ENCODE data around the gene RPS2.

RPS2 gene

DNA sequence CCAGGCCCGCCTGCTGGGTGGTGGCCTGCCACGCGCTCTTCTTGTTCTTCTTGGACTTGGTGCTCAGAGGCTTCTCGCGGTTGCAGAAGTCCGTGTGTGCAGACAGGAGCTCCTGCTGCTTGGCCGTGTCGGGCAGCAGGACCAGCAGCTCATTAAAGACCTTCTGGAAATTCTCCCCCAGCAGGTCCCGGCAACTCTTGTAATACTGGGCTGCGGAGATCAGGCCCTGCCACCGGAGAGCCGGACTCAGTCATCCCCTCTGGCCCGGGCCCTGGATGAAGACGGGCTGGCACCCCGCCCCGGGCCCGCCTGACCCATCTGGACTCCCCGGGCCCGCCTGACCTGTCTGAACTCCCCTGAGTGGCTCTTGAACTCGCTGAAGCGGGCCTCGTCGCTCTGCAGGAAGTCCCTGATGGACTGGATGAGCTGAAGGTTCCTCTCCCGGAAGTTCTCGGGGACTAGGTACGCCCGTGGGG lies 33.8 kb upstream of the RPS2 start:
- no peaks in the 10 kb centered on the region for H3K9me3 ChIP-seq (ENCODE audit: insufficient read depth, low read depth, low read length)
- H3K4me2 ChIP-seq (ENCODE audit: low read depth, low read length, poor library complexity, severe bottlenecking): no peak overlapping the region
- no peak overlapping the region for H3K4me3 ChIP-seq (ENCODE audit: low read length, poor library complexity, severe bottlenecking)
- H3K9ac ChIP-seq (ENCODE audit: low read depth, low read length, poor library complexity, severe bottlenecking): no peak overlapping the region
- H3K36me3 ChIP-seq (ENCODE audit: insufficient read depth, low read length): peaks cover 31% of the 10 kb centered on the region; the same call in 1 of the 2 replicates
- no peaks in the 10 kb centered on the region for H3K9me2 ChIP-seq (replicated peaks; ENCODE audit: low read depth, low read length)
- peaks cover 3% of the 10 kb centered on the region; the same call in 1 of the 2 replicates for H3K79me2 ChIP-seq (ENCODE audit: insufficient read depth, low read length)
- H3K27me3 ChIP-seq (ENCODE audit: insufficient read depth, low read length, poor library complexity, severe bottlenecking): no peaks in the 10 kb centered on the region
- H3K4me1 ChIP-seq (ENCODE audit: insufficient read depth, low read length, poor library complexity, severe bottlenecking): no peaks in the 10 kb centered on the region
- peaks cover 1% of the 10 kb centered on the region for H4K20me1 ChIP-seq (ENCODE audit: insufficient read depth, low read length, poor library complexity, severe bottlenecking)
- no peak for TF ChIP-seq EZH2phosphoT487 (IDR thresholded peaks at IDR 0.05; ENCODE audit: borderline replicate concordance)
- TF ChIP-seq, protein P1, sequence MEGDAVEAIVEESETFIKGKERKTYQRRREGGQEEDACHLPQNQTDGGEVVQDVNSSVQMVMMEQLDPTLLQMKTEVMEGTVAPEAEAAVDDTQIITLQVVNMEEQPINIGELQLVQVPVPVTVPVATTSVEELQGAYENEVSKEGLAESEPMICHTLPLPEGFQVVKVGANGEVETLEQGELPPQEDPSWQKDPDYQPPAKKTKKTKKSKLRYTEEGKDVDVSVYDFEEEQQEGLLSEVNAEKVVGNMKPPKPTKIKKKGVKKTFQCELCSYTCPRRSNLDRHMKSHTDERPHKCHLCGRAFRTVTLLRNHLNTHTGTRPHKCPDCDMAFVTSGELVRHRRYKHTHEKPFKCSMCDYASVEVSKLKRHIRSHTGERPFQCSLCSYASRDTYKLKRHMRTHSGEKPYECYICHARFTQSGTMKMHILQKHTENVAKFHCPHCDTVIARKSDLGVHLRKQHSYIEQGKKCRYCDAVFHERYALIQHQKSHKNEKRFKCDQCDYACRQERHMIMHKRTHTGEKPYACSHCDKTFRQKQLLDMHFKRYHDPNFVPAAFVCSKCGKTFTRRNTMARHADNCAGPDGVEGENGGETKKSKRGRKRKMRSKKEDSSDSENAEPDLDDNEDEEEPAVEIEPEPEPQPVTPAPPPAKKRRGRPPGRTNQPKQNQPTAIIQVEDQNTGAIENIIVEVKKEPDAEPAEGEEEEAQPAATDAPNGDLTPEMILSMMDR (conservative IDR thresholded peaks at IDR 0.05; ENCODE audit: low read length): no peak
- H3F3A ChIP-seq (ENCODE audit: low read depth): no peaks in the 10 kb centered on the region
- H2AFZ ChIP-seq (ENCODE audit: low read length): no peak overlapping the region

DNA sequence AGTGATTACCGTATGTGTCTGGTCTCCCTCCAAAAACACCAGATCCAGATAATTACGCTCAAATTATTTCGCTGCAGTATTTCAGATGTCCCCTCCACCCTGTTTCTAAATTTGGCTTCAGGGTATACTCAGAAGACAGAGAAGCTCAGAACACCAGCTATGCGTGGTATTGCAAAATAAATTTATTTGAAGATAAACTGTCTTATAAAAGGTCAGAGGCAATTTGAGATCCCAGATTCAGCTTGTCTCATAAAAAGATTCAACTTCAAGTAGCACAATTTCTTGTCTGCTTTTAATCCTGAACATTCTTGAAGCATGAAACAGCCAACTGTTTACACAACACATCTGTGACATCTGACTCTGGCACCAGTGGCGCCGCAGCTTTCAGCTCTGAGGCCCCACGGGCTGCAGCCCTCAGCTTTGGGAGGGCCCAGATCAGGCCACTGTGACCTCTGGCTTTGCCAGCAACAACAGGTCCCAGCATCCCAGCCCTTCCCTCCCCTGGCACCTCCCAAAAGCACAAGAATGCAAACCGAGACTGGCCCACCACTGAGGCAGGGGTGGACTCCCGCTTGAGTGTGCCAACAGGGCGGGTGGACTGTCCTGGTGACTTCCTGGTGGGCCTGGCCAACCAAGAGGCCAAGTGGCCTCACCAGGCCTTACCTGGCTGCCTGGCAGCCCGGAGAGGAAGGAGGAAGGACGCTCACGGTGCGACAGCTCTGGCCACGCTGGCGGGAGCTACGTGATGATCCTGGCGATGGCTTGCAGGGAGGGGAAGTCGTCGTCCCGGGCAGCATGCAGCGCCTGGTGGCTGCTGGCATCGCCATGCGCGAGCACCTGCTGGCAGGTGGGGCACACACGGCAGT lies 33.1 kb upstream of the RPS2 start:
- H3K9me3 ChIP-seq (ENCODE audit: insufficient read depth, low read depth, low read length): no peaks in the 10 kb centered on the region
- no peak overlapping the region for H2AFZ ChIP-seq (ENCODE audit: low read length)
- H3K9ac ChIP-seq (ENCODE audit: low read depth, low read length, poor library complexity, severe bottlenecking): no peak overlapping the region
- no peak overlapping the region for H3K4me3 ChIP-seq (ENCODE audit: low read length, poor library complexity, severe bottlenecking)
- no peaks in the 10 kb centered on the region for H3K4me1 ChIP-seq (ENCODE audit: insufficient read depth, low read length, poor library complexity, severe bottlenecking)
- H4K20me1 ChIP-seq (ENCODE audit: insufficient read depth, low read length, poor library complexity, severe bottlenecking): no peaks in the 10 kb centered on the region
- H3K36me3 ChIP-seq (ENCODE audit: insufficient read depth, low read length): peaks cover 24% of the 10 kb centered on the region; the same call in 1 of the 2 replicates
- H3F3A ChIP-seq (ENCODE audit: low read depth): no peaks in the 10 kb centered on the region
- no peaks in the 10 kb centered on the region for H3K9me2 ChIP-seq (replicated peaks; ENCODE audit: low read depth, low read length)
- no peaks in the 10 kb centered on the region for H3K79me2 ChIP-seq (ENCODE audit: insufficient read depth, low read length)
- H3K27me3 ChIP-seq (ENCODE audit: insufficient read depth, low read length, poor library complexity, severe bottlenecking): no peaks in the 10 kb centered on the region
- H3K4me2 ChIP-seq (ENCODE audit: low read depth, low read length, poor library complexity, severe bottlenecking): no peak overlapping the region
- TF ChIP-seq, protein P1 (conservative IDR thresholded peaks at IDR 0.05; ENCODE audit: low read length): no peak
- TF ChIP-seq EZH2phosphoT487 (IDR thresholded peaks at IDR 0.05; ENCODE audit: borderline replicate concordance): no peak

- Histone ChIP-seq H4K20me1 (ENCODE audit: insufficient read depth, low read length, poor library complexity, severe bottlenecking) (no peaks in the 10 kb centered on the region), H3K27me3 (ENCODE audit: insufficient read depth, low read length, poor library complexity, severe bottlenecking) (no peaks in the 10 kb centered on the region), H3K4me2 (ENCODE audit: low read depth, low read length, poor library complexity, severe bottlenecking) (no peak overlapping the region), H3K79me2 (ENCODE audit: insufficient read depth, low read length) (no peaks in the 10 kb centered on the region), H3K4me3 (ENCODE audit: low read length, poor library complexity, severe bottlenecking) (no peak overlapping the region), H3K36me3 (ENCODE audit: insufficient read depth, low read length) (peaks cover 3% of the 10 kb centered on the region; the same call in 1 of the 2 replicates), H3F3A (ENCODE audit: low read depth) (no peaks in the 10 kb centered on the region), H3K9me3 (ENCODE audit: insufficient read depth, low read depth, low read length) (no peaks in the 10 kb centered on the region), H2AFZ (ENCODE audit: low read length) (no peak overlapping the region), H3K9me2 (replicated peaks; ENCODE audit: low read depth, low read length) (no peaks in the 10 kb centered on the region), H3K4me1 (ENCODE audit: insufficient read depth, low read length, poor library complexity, severe bottlenecking) (no peaks in the 10 kb centered on the region), H3K9ac (ENCODE audit: low read depth, low read length, poor library complexity, severe bottlenecking) (no peak overlapping the region)
- no peak for TF ChIP-seq EZH2phosphoT487 (IDR thresholded peaks at IDR 0.05; ENCODE audit: borderline replicate concordance)
Measured at GRCh38 chr16:1993731-1994131, 29.1 kb upstream of the RPS2 start.
